Endothelial cell of umbilical vein (primary cell): ENCODE measurements around the gene NACAD. TPM values are rescaled to one million over a fixed set of nuclear protein-coding genes. Genes with fewer than 3 reads are reported as not detected.

ENCODE experiments used
- BruUV-seq: library from RNA; stranded (reverse); fragments of 400-500 nt; replicated peaks from 2 replicates; lab custom pipeline; 2021; lab: Mats Ljungman, UMichigan
- CTCF ChIA-PET: fragments of 300-600, 350-600 bp; sonication (Branson Sonifier 250); formaldehyde crosslinking; loops from one replicate; lab custom pipeline; 2021; ENCODE audit warnings: antibody characterized with exemption, inconsistent platforms; lab: Charles Lee
- POLR2A ChIA-PET: fragments of 300-600, 350-600 bp; sonication (Branson Sonifier 250); formaldehyde crosslinking; loops from one replicate; lab custom pipeline; 2021; ENCODE audit warnings: antibody characterized with exemption, inconsistent platforms; lab: Charles Lee
- DNase-seq: peaks from one replicate; pipeline ENCODE4 v3.0.0-alpha.2; 2011; ENCODE audit warnings: low read depth, low spot score
- FAIRE-seq: peaks from 2 replicates; lab custom pipeline; 2011; peaks lifted over from hg19 to GRCh38; lab: Jason Lieb, UNC
- H2AFZ ChIP-seq: 2 replicates; pipeline ENCODE4 v1.6.0; 2012; ENCODE audit warnings: low read depth, low read length, control low read depth, inconsistent platforms
- H3K27ac ChIP-seq: 2 replicates; pipeline ENCODE4 v1.5.1; 2011; ENCODE audit warnings: low read depth, mild to moderate bottlenecking, control low read depth, low read length, moderate library complexity; ENCODE audit not compliant: insufficient read depth
- H3K27me3 ChIP-seq, 2 experiments: 2 replicates each; pipeline versions ENCODE4 v1.6.0 to v1.6.1; 2011; ENCODE audit warnings: low read length in 2 of 2, mixed read lengths in 1 of 2; ENCODE audit not compliant: control insufficient read depth in 2 of 2, insufficient read depth in 2 of 2
- H3K36me3 ChIP-seq, 2 experiments: 2 replicates in 1 of 2; 3 replicates in 1 of 2; pipeline ENCODE4 v1.5.1; 2011; ENCODE audit warnings: low read length in 2 of 2, mild to moderate bottlenecking in 1 of 2, moderate library complexity in 1 of 2; ENCODE audit not compliant: control insufficient read depth in 2 of 2, insufficient read depth in 2 of 2; ENCODE audit errors: extremely low read depth in 1 of 2
- H3K4me1 ChIP-seq: 3 replicates; pipeline ENCODE4 v1.5.1; 2011; ENCODE audit warnings: mild to moderate bottlenecking, low read length; ENCODE audit not compliant: control insufficient read depth, insufficient read depth; ENCODE audit errors: extremely low read depth
- H3K4me2 ChIP-seq: 2 replicates; pipeline ENCODE4 v1.6.1; 2011; ENCODE audit warnings: low read length, control low read depth, mixed read lengths; ENCODE audit not compliant: insufficient read depth
- H3K4me3 ChIP-seq, 3 experiments: fragments of 200-600 bp in 1 of 3; sonication (generic), shearing (Covaris generic) in 1 of 3; replicated peaks in 1 of 3; 2 replicates each; pipeline ENCODE4 v1.5.1; 2011 to 2016; ENCODE audit warnings: control low read depth in 3 of 3, low read length in 3 of 3, mild to moderate bottlenecking in 2 of 3, inconsistent platforms in 1 of 3, low read depth in 1 of 3, moderate library complexity in 1 of 3; ENCODE audit not compliant: insufficient read depth in 1 of 3
- H3K79me2 ChIP-seq: 2 replicates; pipeline ENCODE4 v1.6.0; 2012; ENCODE audit warnings: low read length, inconsistent platforms; ENCODE audit not compliant: control insufficient read depth, insufficient read depth
- H3K9ac ChIP-seq: replicated peaks from 2 replicates; pipeline ENCODE3; 2011; ENCODE audit warnings: low read length, control low read depth; ENCODE audit not compliant: insufficient read depth; ENCODE audit errors: extremely low read depth
- H3K9me1 ChIP-seq: replicated peaks from 3 replicates; pipeline ENCODE4 v1.6.0; 2011; ENCODE audit warnings: mild to moderate bottlenecking, low read length; ENCODE audit not compliant: control insufficient read depth, insufficient read depth; ENCODE audit errors: extremely low read depth
- H3K9me3 ChIP-seq: replicated peaks from 2 replicates; pipeline ENCODE4 v1.5.1; 2012; ENCODE audit warnings: low read length, inconsistent platforms; ENCODE audit not compliant: control insufficient read depth, insufficient read depth
- H4K20me1 ChIP-seq: replicated peaks from 2 replicates; pipeline ENCODE3; 2011; ENCODE audit warnings: mild to moderate bottlenecking, low read length; ENCODE audit not compliant: control insufficient read depth, insufficient read depth; ENCODE audit errors: extremely low read depth
- CTCF ChIP-seq, 2 donors: IDR thresholded peaks; 1 replicate in 1 of 2; 2 replicates in 1 of 2; pipeline ENCODE4 v1.5.1; 2011; ENCODE audit warnings: low read length in 2 of 2, mild to moderate bottlenecking in 2 of 2, moderate library complexity in 2 of 2, control low read depth in 1 of 2, inconsistent platforms in 1 of 2, low read depth in 1 of 2; ENCODE audit not compliant: insufficient read depth in 1 of 2; ENCODE audit errors: extremely low read depth in 1 of 2
- EZH2 ChIP-seq: IDR thresholded peaks from 2 replicates; pipeline ENCODE4 v1.6.1; 2012; ENCODE audit warnings: borderline replicate concordance, low read depth, mild to moderate bottlenecking, moderate library complexity, low read length, inconsistent platforms; ENCODE audit not compliant: severe bottlenecking
- FOS ChIP-seq: IDR thresholded peaks from 2 replicates; pipeline ENCODE4 v1.6.1; 2011; ENCODE audit warnings: mild to moderate bottlenecking, low read length, moderate library complexity, borderline replicate concordance; ENCODE audit not compliant: insufficient read depth
- GATA2 ChIP-seq: IDR thresholded peaks from 2 replicates; pipeline ENCODE4 v1.7.0; 2011; ENCODE audit warnings: low read depth, mild to moderate bottlenecking, moderate library complexity, mixed read lengths, low read length; ENCODE audit not compliant: insufficient read length, insufficient read depth
- JUN ChIP-seq: IDR thresholded peaks from 2 replicates; pipeline ENCODE4 v1.6.1; 2011; ENCODE audit warnings: borderline replicate concordance, low read depth; ENCODE audit not compliant: insufficient read length, insufficient read depth
- MAX ChIP-seq: IDR thresholded peaks from 2 replicates; pipeline ENCODE4 v1.6.1; 2011; ENCODE audit not compliant: insufficient read depth, insufficient read length
- MYC ChIP-seq: IDR thresholded peaks from one replicate; pipeline ENCODE4 v1.6.1; 2011; ENCODE audit warnings: mild to moderate bottlenecking, low read depth, low read length
- POLR2A ChIP-seq: IDR thresholded peaks from 2 replicates; pipeline ENCODE4 v1.6.1; 2012; ENCODE audit warnings: low read depth, mild to moderate bottlenecking, control low read depth, low read length
- POLR2AphosphoS5 ChIP-seq: IDR thresholded peaks from 2 replicates; pipeline ENCODE4 v1.6.1; 2012; ENCODE audit warnings: low read depth, mild to moderate bottlenecking, control low read depth, low read length, moderate library complexity; ENCODE audit not compliant: insufficient read depth
- dilution Hi-C: fragments of 300-500 bp; cut with MboI; formaldehyde crosslinking; loops from one replicate; pipeline ENCODE4 v1.15.0; 2019; ENCODE audit warnings: low sequenced_read_pairs; ENCODE audit not compliant: extremely low pct_ligation_motif_present
- intact Hi-C: fragments of 100-400 bp; cut with micrococcal nuclease; formaldehyde crosslinking; loops from one replicate; pipeline ENCODE4 v1.10.0; 2022
- polyA plus RNA-seq, 4 experiments: library from polyadenylated mRNA; depleted of rRNA in 3 of 4; stranded (reverse) in 3 of 4; unstranded in 1 of 4; fragments of >200 nt; gene quantifications; 2 replicates each; pipeline versions ENCODE4 v1.2.1 to v1.2.3, GENCODE V29; 2011 to 2012; ENCODE audit warnings: missing spikeins in 1 of 4
- total RNA-seq: library from RNA; stranded (reverse); gene quantifications from 2 replicates; pipeline ENCODE4 v1.2.3, GENCODE V29; 2021

NACAD gene
- total and polyA plus RNA-seq, 2 donors (not counting 3 experiments of a cell fraction or from before 2014, with no cell fraction given), result 1.4 to 6.6 TPM

- H3K4me2 ChIP-seq, result no peak overlapping the region
- CTCF ChIA-PET, result interaction anchor here (1.7 to 4.2 kb wide), 3 partner anchors 11 to 149 kb away, joined by 5 to 22 read pairs (median 7); partner anchors contain the start of gene TBRG4
- no TSS peak for BruUV-seq
- dilution Hi-C loops, result no loop called here
- H4K20me1 ChIP-seq, result no peaks in the 10 kb centered on the region
- intact Hi-C loops, result no loop called here
- no peak overlapping the region for H3K9ac ChIP-seq
- FAIRE-seq (no peak), DNase-seq (no peak)
- no peaks in the 10 kb centered on the region for H3K79me2 ChIP-seq
- H3K36me3 ChIP-seq, result no peaks in the 10 kb centered on the region
- no peaks in the 10 kb centered on the region for H3K9me3 ChIP-seq
- H3K27ac ChIP-seq, result no peak overlapping the region
- H2AFZ ChIP-seq, result no peak overlapping the region
- H3K4me3 ChIP-seq, result no peak overlapping the region
- no peaks in the 10 kb centered on the region for H3K4me1 ChIP-seq
- no peaks in the 10 kb centered on the region for H3K9me1 ChIP-seq
- H3K27me3 ChIP-seq, result no peaks in the 10 kb centered on the region
- POLR2A ChIA-PET, result no interaction called here
- TF ChIP-seq CTCF (IDR thresholded peaks at IDR 0.05; ENCODE audit: extremely low read depth in 1 of 2, insufficient read depth in 1 of 2, low read depth in 1 of 2, low read length in 2 of 2) (no peak), POLR2A (no peak), EZH2 (no peak), JUN (no peak), FOS (no peak), MYC (no peak), POLR2AphosphoS5 (no peak), GATA2 (no peak), MAX (no peak)
These were observed 34.4 kb upstream of the NACAD start for GRCh38 chr7:45122975-45123860.
